ENCODE data around the gene TBX10. TPM values are rescaled to one million over a fixed set of nuclear protein-coding genes. Genes with fewer than 3 reads are reported as not detected.

Gene TBX10
- total and polyA plus RNA-seq, 7 donors = 15.8 to 109 (median 60.6) TPM; not detected in 4

GRCh38 chr11:67652965-67653845 lies 13.6 kb upstream of the TBX10 start:
- Histone ChIP-seq H3K4me1 (no peaks in the 10 kb centered on the region), H3K4me3 (no peak overlapping the region), H3K9me3 (no peaks in the 10 kb centered on the region), H3K27ac (no peak overlapping the region), H3K27me3 (peaks cover 0 to 18% (median 0%) of the 10 kb centered on the region in 3 donors), H3K36me3 (no peaks in the 10 kb centered on the region)
- no peak for DNase-seq
- WGBS, 2 donors = 76 to 83% methylated on average over 15 of the region's 15 CpGs
- TF ChIP-seq POLR2A (IDR thresholded peaks at IDR 0.05) (no peak), POLR2AphosphoS5 (IDR thresholded peaks at IDR 0.05) (no peak), EP300 (IDR thresholded peaks at IDR 0.05) (no peak), CTCF (IDR thresholded peaks at IDR 0.05) (no peak)
- intact Hi-C loops (cut with DNase I) = loop anchor here (10.0 kb wide), 1 partner anchor 52 kb away; no protein-coding TSS in a partner anchor

GRCh38 chr11:67651976-67652781 lies 12.6 kb upstream of the TBX10 start:
- Histone ChIP-seq H3K27ac (no peak overlapping the region), H3K27me3 (peaks cover 0 to 20% (median 0%) of the 10 kb centered on the region in 3 donors), H3K36me3 (no peaks in the 10 kb centered on the region), H3K9me3 (no peaks in the 10 kb centered on the region), H3K4me3 (no peak overlapping the region), H3K4me1 (no peaks in the 10 kb centered on the region)
- TF ChIP-seq POLR2A (IDR thresholded peaks at IDR 0.05) (no peak), EP300 (IDR thresholded peaks at IDR 0.05) (no peak), POLR2AphosphoS5 (IDR thresholded peaks at IDR 0.05) (no peak), CTCF (IDR thresholded peaks at IDR 0.05) (no peak)
- intact Hi-C loops (cut with DNase I) = loop anchor here (10.0 kb wide), 1 partner anchor 53 kb away; no protein-coding TSS in a partner anchor
- WGBS, 2 donors = 24 to 53% methylated on average over 13 of the region's 13 CpGs
- DNase-seq = no peak

GRCh38 chr11:67649634-67650510 lies 10.3 kb upstream of the TBX10 start:
- Histone ChIP-seq H3K4me1 (no peaks in the 10 kb centered on the region), H3K27me3 (peaks cover 0 to 25% (median 0%) of the 10 kb centered on the region in 3 donors), H3K4me3 (peak overlapping the region in 3 of 4 donors; percentile 33 to 39 (median 37)), H3K9me3 (no peaks in the 10 kb centered on the region), H3K36me3 (no peaks in the 10 kb centered on the region), H3K27ac (no peak overlapping the region)
- DNase-seq = peak; percentile 56
- intact Hi-C loops (cut with DNase I) = loop anchor here (10.0 kb wide), 1 partner anchor 55 kb away; no protein-coding TSS in a partner anchor
- WGBS, 2 donors = 71 to 78% methylated on average over 22 of the region's 22 CpGs
- no peak for TF ChIP-seq POLR2AphosphoS5 (IDR thresholded peaks at IDR 0.05)
- no peak for TF ChIP-seq POLR2A (IDR thresholded peaks at IDR 0.05)
- TF ChIP-seq CTCF (IDR thresholded peaks at IDR 0.05) = no peak
- no peak for TF ChIP-seq EP300 (IDR thresholded peaks at IDR 0.05)
